Loucy (cell line): ENCODE data around the gene MARS1.

ENCODE experiments used
- CTCF ChIP-seq: fragments of 200-600 bp; sonication (generic); conservative IDR thresholded peaks from 2 replicates; pipeline ENCODE4 v1.5.1; 2014; ENCODE audit warnings: mild to moderate bottlenecking, antibody characterized with exemption, low read length
- EZH2phosphoT487 ChIP-seq: fragments of 200-600 bp; IDR thresholded peaks from 2 replicates; pipeline ENCODE4 v1.6.1; 2018; ENCODE audit warnings: antibody characterized with exemption, mild to moderate bottlenecking, moderate library complexity, borderline replicate concordance

GRCh38 chr12:57529831-57530230 is 42.0 kb downstream of the MARS1 start:
- TF ChIP-seq CTCF (no peak), EZH2phosphoT487 (no peak)
